ENCODE measurements around the gene IGFBP5.

DNA sequence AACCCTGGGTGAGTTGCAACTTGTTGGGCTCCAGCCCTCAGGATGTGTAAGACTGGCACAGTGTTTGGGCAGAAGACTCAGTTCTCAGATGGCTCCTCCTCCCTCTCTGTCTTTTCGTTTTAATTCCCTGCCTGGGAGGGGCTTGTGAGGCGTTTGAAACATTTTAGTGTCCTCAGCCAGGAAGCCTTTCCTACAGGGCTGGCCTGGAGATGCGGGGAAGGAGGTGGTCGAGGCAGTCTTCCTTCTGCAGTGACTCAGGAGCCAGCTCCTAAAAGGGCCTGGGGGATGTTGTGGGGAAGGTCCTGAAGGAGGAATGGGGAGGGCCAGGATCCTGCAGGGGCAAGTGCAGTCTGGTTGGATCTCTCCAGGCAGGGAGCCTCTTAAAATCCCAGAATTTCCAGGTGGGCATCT lies 22.1 kb upstream of the IGFBP5 start:
- no peak for TF ChIP-seq CTCF (IDR thresholded peaks at IDR 0.05; ENCODE audit: low read depth, low read length)
- no peak for TF ChIP-seq EZH2phosphoT487 (IDR thresholded peaks at IDR 0.05; ENCODE audit: low read depth)
